Measurements from ENCODE around the gene CELF3. TPM values are rescaled to one million over a fixed set of nuclear protein-coding genes. Genes with fewer than 3 reads are reported as not detected.

CELF3 gene
- total and polyA plus RNA-seq, 7 donors = 0.04 TPM; not detected in 6

DNA sequence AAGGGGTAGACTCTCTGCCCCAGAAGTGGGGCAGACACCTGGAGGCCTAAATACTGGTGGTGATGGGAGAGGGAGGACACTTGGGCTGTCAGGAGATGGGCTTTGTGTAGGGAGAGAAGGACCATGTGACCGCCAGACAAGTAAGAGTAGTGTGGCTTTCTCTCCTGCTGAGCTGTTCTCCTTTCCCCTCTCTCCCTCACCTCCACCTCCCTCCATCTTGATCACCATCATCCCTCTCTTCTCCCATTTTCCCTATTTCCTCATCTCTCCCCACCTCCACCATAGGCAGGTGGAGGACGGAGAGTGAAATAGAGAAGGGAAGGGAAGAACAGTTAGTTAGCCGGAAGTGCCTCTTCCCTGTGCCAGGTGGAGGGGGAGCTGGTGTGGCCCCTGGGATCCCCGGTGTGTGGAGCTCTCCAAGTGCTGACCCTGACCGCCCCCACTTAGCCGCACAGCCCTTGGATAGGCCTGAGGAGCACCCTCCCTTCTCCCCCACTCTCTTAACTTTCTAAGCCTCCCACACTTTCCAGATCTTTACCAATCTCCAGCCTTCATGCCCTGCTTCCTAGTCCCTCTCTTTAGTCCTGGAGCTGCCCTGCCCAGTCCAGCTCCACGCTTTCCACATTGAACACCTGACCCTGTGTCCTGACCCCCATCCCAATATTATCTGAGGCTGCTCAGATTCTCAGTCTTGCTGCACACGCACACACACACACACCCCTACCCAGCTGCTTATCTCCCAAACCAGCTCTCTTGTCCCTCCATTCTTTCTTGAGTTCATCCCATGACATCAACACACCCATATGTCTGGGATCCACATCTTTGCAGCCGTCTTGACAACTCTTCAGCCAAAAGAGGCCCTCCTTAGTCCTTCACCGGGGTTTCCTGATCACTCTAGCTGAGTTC, 1.5 kb downstream of the CELF3 start:
- ATAC-seq = no peak
- H3K36me3 ChIP-seq (ENCODE audit: insufficient read depth in 1 of 2, low read depth in 1 of 2) = no peaks in the 10 kb centered on the region
- intact Hi-C loops (cut with DNase I) = no loop called here
- H3K27me3 ChIP-seq (ENCODE audit: insufficient read depth in 3 of 3, low read length in 2 of 3) = peaks cover 0 to 29% (median 7%) of the 10 kb centered on the region in 3 donors
- 61 to 67% (median 64%) methylated on average over 9 to 10 of the region's 10 CpGs for whole genome bisulfite sequencing, 3 donors
- no peak for DNase-seq
- H3K9me3 ChIP-seq = no peaks in the 10 kb centered on the region
- peaks cover 3% of the 10 kb centered on the region for H3K4me1 ChIP-seq
- no peak overlapping the region for H3K4me3 ChIP-seq
- TF ChIP-seq, protein P1, sequence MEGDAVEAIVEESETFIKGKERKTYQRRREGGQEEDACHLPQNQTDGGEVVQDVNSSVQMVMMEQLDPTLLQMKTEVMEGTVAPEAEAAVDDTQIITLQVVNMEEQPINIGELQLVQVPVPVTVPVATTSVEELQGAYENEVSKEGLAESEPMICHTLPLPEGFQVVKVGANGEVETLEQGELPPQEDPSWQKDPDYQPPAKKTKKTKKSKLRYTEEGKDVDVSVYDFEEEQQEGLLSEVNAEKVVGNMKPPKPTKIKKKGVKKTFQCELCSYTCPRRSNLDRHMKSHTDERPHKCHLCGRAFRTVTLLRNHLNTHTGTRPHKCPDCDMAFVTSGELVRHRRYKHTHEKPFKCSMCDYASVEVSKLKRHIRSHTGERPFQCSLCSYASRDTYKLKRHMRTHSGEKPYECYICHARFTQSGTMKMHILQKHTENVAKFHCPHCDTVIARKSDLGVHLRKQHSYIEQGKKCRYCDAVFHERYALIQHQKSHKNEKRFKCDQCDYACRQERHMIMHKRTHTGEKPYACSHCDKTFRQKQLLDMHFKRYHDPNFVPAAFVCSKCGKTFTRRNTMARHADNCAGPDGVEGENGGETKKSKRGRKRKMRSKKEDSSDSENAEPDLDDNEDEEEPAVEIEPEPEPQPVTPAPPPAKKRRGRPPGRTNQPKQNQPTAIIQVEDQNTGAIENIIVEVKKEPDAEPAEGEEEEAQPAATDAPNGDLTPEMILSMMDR (IDR thresholded peaks at IDR 0.05) = no peak
- no peak overlapping the region for H3K27ac ChIP-seq

DNA sequence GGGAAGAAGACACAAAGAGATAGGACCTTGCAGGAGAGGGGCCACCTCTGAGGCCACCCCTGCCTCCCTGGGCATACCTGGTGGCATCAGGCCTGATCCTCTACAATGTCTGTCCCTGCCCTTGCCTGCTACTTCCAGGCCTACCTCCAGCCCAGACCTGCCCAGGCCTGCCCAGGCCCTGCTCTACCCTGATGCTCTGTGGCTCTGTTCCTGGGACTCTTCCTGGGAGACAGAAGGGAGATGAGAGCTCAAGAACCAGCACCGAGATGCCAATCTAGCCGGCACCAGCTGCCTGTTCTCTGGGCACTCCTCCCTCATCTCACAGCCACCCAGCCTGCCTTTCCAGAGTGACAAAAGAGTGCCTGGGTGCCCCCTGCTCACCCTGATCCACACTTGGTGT, 2.7 kb downstream of the CELF3 start:
- TF ChIP-seq, protein P1 (IDR thresholded peaks at IDR 0.05) = no peak
- H3K4me3 ChIP-seq = no peak overlapping the region
- ATAC-seq (no peak), DNase-seq (no peak)
- WGBS, 3 donors = 64 to 77% (median 69%) methylated on average over 2 of the region's 2 CpGs
- H3K9me3 ChIP-seq = no peaks in the 10 kb centered on the region
- no peak overlapping the region for H3K27ac ChIP-seq
- H3K27me3 ChIP-seq (ENCODE audit: insufficient read depth in 3 of 3, low read length in 2 of 3) = peaks cover 0 to 29% (median 7%) of the 10 kb centered on the region in 3 donors
- H3K36me3 ChIP-seq (ENCODE audit: insufficient read depth in 1 of 2, low read depth in 1 of 2) = no peaks in the 10 kb centered on the region
- no peaks in the 10 kb centered on the region for H3K4me1 ChIP-seq
- intact Hi-C loops (cut with DNase I) = no loop called here

DNA sequence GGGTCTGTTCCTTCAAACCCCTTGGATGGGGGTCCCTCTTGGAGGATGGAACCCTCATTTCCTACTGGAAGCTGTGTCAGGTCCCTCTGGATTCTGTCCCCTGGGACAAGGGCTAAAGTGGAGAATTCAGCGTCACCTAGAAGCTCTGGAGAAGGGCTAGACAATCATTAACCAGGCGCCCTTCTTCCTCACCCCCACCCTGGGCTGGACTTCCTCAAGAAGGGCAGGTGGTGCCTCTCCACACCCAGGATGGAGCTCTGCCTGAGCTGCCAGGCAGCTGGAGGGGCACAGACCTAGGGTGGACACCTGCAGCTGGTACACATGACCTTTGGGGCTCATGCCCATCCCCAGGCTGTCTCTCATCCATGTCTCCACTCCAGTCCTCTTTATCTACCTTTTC, 3.6 kb downstream of the CELF3 start:
- Histone ChIP-seq H3K27me3 (ENCODE audit: insufficient read depth in 3 of 3, low read length in 2 of 3) (peaks cover 0 to 29% (median 7%) of the 10 kb centered on the region in 3 donors), H3K4me1 (no peaks in the 10 kb centered on the region)
- 69 to 91% (median 81%) methylated on average over 2 of the region's 2 CpGs for WGBS, 3 donors

DNA sequence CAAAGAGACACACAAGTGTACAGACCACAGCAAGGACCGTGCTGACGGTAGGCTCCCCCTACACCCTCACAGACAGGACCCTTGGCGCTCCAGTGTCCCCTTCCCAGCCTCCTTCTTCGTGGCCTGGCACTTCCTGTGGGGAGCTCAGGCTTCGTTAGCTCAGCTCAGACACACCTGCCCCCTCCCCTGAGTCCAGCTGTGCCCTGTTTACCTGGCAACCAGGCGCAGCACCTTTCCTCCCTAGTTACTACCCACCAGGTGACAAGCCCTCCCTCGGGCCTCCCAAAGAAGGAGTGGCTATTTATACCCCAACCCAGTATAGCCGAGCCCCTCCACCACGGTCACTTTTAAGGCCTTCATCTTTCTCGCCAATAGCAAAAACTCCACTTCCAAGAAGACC, 4.7 kb downstream of the CELF3 start:
- intact Hi-C loops (cut with DNase I) = no loop called here
- H3K9me3 ChIP-seq = no peaks in the 10 kb centered on the region
- H3K36me3 ChIP-seq (ENCODE audit: insufficient read depth in 1 of 2, low read depth in 1 of 2) = no peaks in the 10 kb centered on the region
- DNase-seq (no peak), ATAC-seq (no peak)
- H3K4me1 ChIP-seq = no peaks in the 10 kb centered on the region
- TF ChIP-seq, protein P1 (IDR thresholded peaks at IDR 0.05) = no peak
- no peak overlapping the region for H3K4me3 ChIP-seq
- 59 to 63% (median 61%) methylated on average over 10 of the region's 10 CpGs for WGBS, 3 donors
- H3K27me3 ChIP-seq (ENCODE audit: insufficient read depth in 3 of 3, low read length in 2 of 3) = peaks cover 0 to 20% (median 7%) of the 10 kb centered on the region in 3 donors
- no peak overlapping the region for H3K27ac ChIP-seq

More for the DNA sequence above, 3.6 kb downstream of the CELF3 start:
- Histone ChIP-seq H3K27ac (no peak overlapping the region), H3K9me3 (no peaks in the 10 kb centered on the region), H3K4me3 (no peak overlapping the region), H3K36me3 (ENCODE audit: insufficient read depth in 1 of 2, low read depth in 1 of 2) (no peaks in the 10 kb centered on the region)
- TF ChIP-seq, protein P1 (IDR thresholded peaks at IDR 0.05) = no peak
- ATAC-seq (no peak), DNase-seq (no peak)
- intact Hi-C loops (cut with DNase I) = no loop called here

All from psoas muscle (tissue), 8 donors.